AG04450 (cell line): ENCODE measurements around the gene LSM3. TPM values are rescaled to one million over a fixed set of nuclear protein-coding genes. Genes with fewer than 3 reads are reported as not detected.

Source experiments
- CTCF ChIA-PET: fragments of 300-600, 350-600 bp; formaldehyde crosslinking; extraction: SDS; loops from one replicate; lab custom pipeline; 2022; ENCODE audit warnings: antibody characterized with exemption, inconsistent platforms; lab: Charles Lee
- POLR2A ChIA-PET: fragments of 350-600 bp; formaldehyde crosslinking; extraction: SDS; loops from one replicate; lab custom pipeline; 2021; ENCODE audit warnings: antibody characterized with exemption, inconsistent platforms; lab: Yijun Ruan, JAX
- DNase-seq: peaks from one replicate; pipeline ENCODE4 v3.0.0-alpha.2; 2011; ENCODE audit warnings: low read depth, low spot score
- H3K27ac ChIP-seq: one replicate; pipeline ENCODE4 v1.5.1; 2012; ENCODE audit warnings: low read depth, low read length, control low read depth
- H3K27me3 ChIP-seq: one replicate; pipeline ENCODE4 v1.6.0; 2012; ENCODE audit warnings: low read length; ENCODE audit not compliant: control insufficient read depth, insufficient read depth
- H3K4me3 ChIP-seq: 2 replicates; pipeline ENCODE4 v1.5.1; 2011; ENCODE audit warnings: mild to moderate bottlenecking, low read depth, low read length, control low read depth
- H3K9me3 ChIP-seq: 2 replicates; pipeline ENCODE4 v1.5.1; 2012; ENCODE audit warnings: low read length; ENCODE audit not compliant: control insufficient read depth, insufficient read depth
- CTCF ChIP-seq: IDR thresholded peaks from 2 replicates; pipeline ENCODE4 v1.5.1; 2011; ENCODE audit warnings: low read depth, low read length, control low read depth, inconsistent platforms
- polyA plus RNA-seq: library from polyadenylated mRNA; depleted of rRNA; stranded (reverse); fragments of >200 nt; gene quantifications from 2 replicates; pipeline ENCODE4 v1.2.3, GENCODE V29; 2011

The LSM3 gene
- polyA plus RNA-seq, 1 experiment: 11.9 TPM

GRCh38 chr3:14132120-14132519 is 46.5 kb upstream of the LSM3 start:
- no peaks in the 10 kb centered on the region for H3K9me3 ChIP-seq
- CTCF ChIA-PET: no interaction called here
- H3K27me3 ChIP-seq: no peaks in the 10 kb centered on the region
- DNase-seq: no peak
- TF ChIP-seq CTCF: no peak
- POLR2A ChIA-PET: no interaction called here
- H3K27ac ChIP-seq: no peak overlapping the region
- H3K4me3 ChIP-seq: no peak overlapping the region

- TF ChIP-seq CTCF: no peak
- Histone ChIP-seq H3K27me3 (no peaks in the 10 kb centered on the region), H3K9me3 (no peaks in the 10 kb centered on the region), H3K4me3 (no peak overlapping the region), H3K27ac (no peak overlapping the region)
- ChIA-PET POLR2A (interaction anchor here (0.7 to 1.9 kb wide), 2 partner anchors 8 to 46 kb away, joined by 3 to 4 read pairs; partner anchors contain the start of genes CHCHD4, LSM3, TMEM43 and XPC), CTCF (no interaction called here)
- no peak for DNase-seq
Measured at GRCh38 chr3:14132689-14133088, 45.9 kb upstream of the LSM3 start.

GRCh38 chr3:14133188-14133800 is 45.3 kb upstream of the LSM3 start:
- CTCF ChIA-PET: no interaction called here
- no peak for TF ChIP-seq CTCF
- Histone ChIP-seq H3K9me3 (no peaks in the 10 kb centered on the region), H3K27ac (no peak overlapping the region), H3K4me3 (no peak overlapping the region), H3K27me3 (no peaks in the 10 kb centered on the region)
- no peak for DNase-seq
- POLR2A ChIA-PET: interaction anchor here (0.7 to 1.9 kb wide), 2 partner anchors 8 to 45 kb away, joined by 3 to 4 read pairs; partner anchors contain the start of genes CHCHD4, LSM3, TMEM43 and XPC

GRCh38 chr3:14133876-14134275 is 44.7 kb upstream of the LSM3 start:
- no peak for DNase-seq

More at GRCh38 chr3:14133876-14134275, 44.7 kb upstream of the LSM3 start:
- no peak overlapping the region for H3K27ac ChIP-seq
- TF ChIP-seq CTCF: no peak
- no peaks in the 10 kb centered on the region for H3K27me3 ChIP-seq
- no peaks in the 10 kb centered on the region for H3K9me3 ChIP-seq
- POLR2A ChIA-PET: interaction anchor here (1.9 kb wide), 1 partner anchor 45 kb away, joined by 4 read pairs; the partner anchor contains the start of genes LSM3 and XPC
- CTCF ChIA-PET: no interaction called here
- H3K4me3 ChIP-seq: no peak overlapping the region
